MM.1S (cell line): Measurements from ENCODE around the gene NDUFV2.

ENCODE experiments used
- DNase-seq: peaks from one replicate; pipeline ENCODE4 v3.0.0-alpha.2; 2015
- H2AFZ ChIP-seq: fragments of 300-600 bp; sonication (generic); 2 replicates; pipeline ENCODE4 v1.6.0; 2016; ENCODE audit warnings: antibody characterized with exemption, low read length
- H3F3A ChIP-seq: fragments of 300-600 bp; sonication (generic); 2 replicates; pipeline ENCODE4 v1.6.1; 2016; ENCODE audit warnings: mild to moderate bottlenecking, antibody characterized with exemption, low read length, moderate library complexity, mixed read lengths; ENCODE audit not compliant: insufficient read depth
- H3K27ac ChIP-seq: fragments of 300-600 bp; sonication (generic); 2 replicates; pipeline ENCODE4 v1.5.1; 2016; ENCODE audit warnings: mild to moderate bottlenecking, low read length
- H3K27me3 ChIP-seq: fragments of 300-600 bp; sonication (generic); replicated peaks from 2 replicates; pipeline ENCODE4 v1.6.0; 2016; ENCODE audit warnings: low read length; ENCODE audit not compliant: insufficient read depth
- H3K36me3 ChIP-seq: fragments of 300-600 bp; sonication (generic); replicated peaks from 2 replicates; pipeline ENCODE4 v1.6.1; 2016; ENCODE audit warnings: mild to moderate bottlenecking, low read length, mixed read lengths; ENCODE audit not compliant: insufficient read depth
- H3K4me1 ChIP-seq: fragments of 300-600 bp; sonication (generic); 2 replicates; pipeline ENCODE4 v1.6.1; 2016; ENCODE audit warnings: low read length, mixed read lengths
- H3K4me2 ChIP-seq: fragments of 300-600 bp; sonication (generic); 2 replicates; pipeline ENCODE4 v1.6.0; 2016; ENCODE audit warnings: low read depth, low read length
- H3K4me3 ChIP-seq: fragments of 300-600 bp; sonication (generic); 2 replicates; pipeline ENCODE4 v1.5.1; 2016; ENCODE audit warnings: low read length, mixed read lengths
- H3K79me2 ChIP-seq: fragments of 300-600 bp; sonication (generic); 2 replicates; pipeline ENCODE4 v1.6.1; 2016; ENCODE audit warnings: mixed run types, low read length, mixed read lengths
- H3K9ac ChIP-seq: fragments of 300-600 bp; sonication (generic); 2 replicates; pipeline ENCODE4 v1.6.1; 2016; ENCODE audit warnings: low read length, mixed read lengths
- H3K9me2 ChIP-seq: fragments of 300-600 bp; sonication (generic); replicated peaks from 2 replicates; pipeline ENCODE4 v1.6.1; 2016; ENCODE audit warnings: mild to moderate bottlenecking, low read length, mixed read lengths; ENCODE audit not compliant: insufficient read depth
- H3K9me3 ChIP-seq: fragments of 300-600 bp; sonication (generic); replicated peaks from 2 replicates; pipeline ENCODE4 v1.6.1; 2016; ENCODE audit warnings: mild to moderate bottlenecking, low read length, mixed read lengths; ENCODE audit not compliant: insufficient read depth
- H4K20me1 ChIP-seq: fragments of 300-600 bp; sonication (generic); 2 replicates; pipeline ENCODE4 v1.6.1; 2016; ENCODE audit warnings: mild to moderate bottlenecking, low read length, moderate library complexity, mixed read lengths; ENCODE audit not compliant: insufficient read depth
- EZH2 ChIP-seq: fragments of 300-600 bp; sonication (generic); optimal IDR thresholded peaks from 2 replicates; pipeline ENCODE3; 2017; ENCODE audit warnings: low read depth, mild to moderate bottlenecking, antibody characterized with exemption, low read length, mixed read lengths
- EZH2phosphoT487 ChIP-seq: fragments of 300-600 bp; sonication (generic); IDR thresholded peaks from 2 replicates; pipeline ENCODE4 v1.6.1; 2018; ENCODE audit warnings: antibody characterized with exemption, low read length
- TF ChIP-seq, protein P1 (sequence below): fragments of 300-600 bp; sonication (generic); IDR thresholded peaks from 2 replicates; pipeline ENCODE4 v1.5.1; 2016; ENCODE audit warnings: antibody characterized with exemption, low read length, mixed read lengths

NDUFV2 gene

GRCh38 chr18:9055626-9056025, 46.9 kb upstream of the NDUFV2 start:
- Histone ChIP-seq H3K36me3 (no peaks in the 10 kb centered on the region), H3K79me2 (no peaks in the 10 kb centered on the region), H3K4me2 (peak overlapping the region; percentile 64), H3K27ac (peak overlapping the region; percentile 30; the same call in 1 of the 2 replicates), H3K9me2 (no peaks in the 10 kb centered on the region), H3K4me1 (peaks cover 12% of the 10 kb centered on the region), H3K9me3 (no peaks in the 10 kb centered on the region), H3F3A (peaks cover 1% of the 10 kb centered on the region; the same call in 1 of the 2 replicates), H3K9ac (peak overlapping the region; percentile 14; the same call in 1 of the 2 replicates), H3K4me3 (peak overlapping the region; percentile 20; the same call in 1 of the 2 replicates), H3K27me3 (no peaks in the 10 kb centered on the region), H4K20me1 (no peaks in the 10 kb centered on the region), H2AFZ (peak overlapping the region; percentile 37)
- no peak for DNase-seq
- no peak for TF ChIP-seq EZH2
- TF ChIP-seq, protein P1, sequence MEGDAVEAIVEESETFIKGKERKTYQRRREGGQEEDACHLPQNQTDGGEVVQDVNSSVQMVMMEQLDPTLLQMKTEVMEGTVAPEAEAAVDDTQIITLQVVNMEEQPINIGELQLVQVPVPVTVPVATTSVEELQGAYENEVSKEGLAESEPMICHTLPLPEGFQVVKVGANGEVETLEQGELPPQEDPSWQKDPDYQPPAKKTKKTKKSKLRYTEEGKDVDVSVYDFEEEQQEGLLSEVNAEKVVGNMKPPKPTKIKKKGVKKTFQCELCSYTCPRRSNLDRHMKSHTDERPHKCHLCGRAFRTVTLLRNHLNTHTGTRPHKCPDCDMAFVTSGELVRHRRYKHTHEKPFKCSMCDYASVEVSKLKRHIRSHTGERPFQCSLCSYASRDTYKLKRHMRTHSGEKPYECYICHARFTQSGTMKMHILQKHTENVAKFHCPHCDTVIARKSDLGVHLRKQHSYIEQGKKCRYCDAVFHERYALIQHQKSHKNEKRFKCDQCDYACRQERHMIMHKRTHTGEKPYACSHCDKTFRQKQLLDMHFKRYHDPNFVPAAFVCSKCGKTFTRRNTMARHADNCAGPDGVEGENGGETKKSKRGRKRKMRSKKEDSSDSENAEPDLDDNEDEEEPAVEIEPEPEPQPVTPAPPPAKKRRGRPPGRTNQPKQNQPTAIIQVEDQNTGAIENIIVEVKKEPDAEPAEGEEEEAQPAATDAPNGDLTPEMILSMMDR, result no peak
- no peak for TF ChIP-seq EZH2phosphoT487

DNA sequence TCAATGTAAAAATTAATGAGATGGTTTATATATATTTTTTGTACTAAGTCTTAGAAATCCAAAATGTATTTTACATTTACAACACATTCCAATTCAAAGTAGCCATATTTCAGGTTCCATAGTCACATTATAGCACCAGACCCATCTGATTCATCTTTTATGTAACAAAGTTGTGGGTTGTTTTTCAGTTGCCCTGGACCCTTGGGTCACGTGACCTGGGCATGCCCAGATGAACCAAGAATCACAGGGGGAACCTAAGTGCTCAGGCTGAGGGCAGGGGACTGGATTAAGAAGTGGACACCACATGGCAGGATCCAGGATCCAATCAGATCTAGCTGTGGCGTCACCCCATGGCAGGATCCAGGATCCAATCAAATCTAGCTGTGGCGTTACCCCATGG, 44.9 kb upstream of the NDUFV2 start:
- Histone ChIP-seq H3F3A (peaks cover 21% of the 10 kb centered on the region), H3K9me3 (no peaks in the 10 kb centered on the region), H2AFZ (no peak overlapping the region), H3K27ac (no peak overlapping the region), H3K9ac (no peak overlapping the region), H3K4me3 (no peak overlapping the region), H3K36me3 (no peaks in the 10 kb centered on the region), H3K4me1 (peaks cover 27% of the 10 kb centered on the region), H3K27me3 (no peaks in the 10 kb centered on the region), H3K9me2 (no peaks in the 10 kb centered on the region), H3K79me2 (peaks cover 8% of the 10 kb centered on the region), H3K4me2 (no peak overlapping the region), H4K20me1 (no peaks in the 10 kb centered on the region)
- DNase-seq, result no peak
- no peak for TF ChIP-seq EZH2
- TF ChIP-seq, protein P1, result no peak
- TF ChIP-seq EZH2phosphoT487, result no peak

- Histone ChIP-seq H3K9me2 (no peaks in the 10 kb centered on the region), H3K36me3 (no peaks in the 10 kb centered on the region), H4K20me1 (no peaks in the 10 kb centered on the region), H3K79me2 (peaks cover 16% of the 10 kb centered on the region), H3K9ac (no peak overlapping the region), H3K27ac (no peak overlapping the region), H3K4me2 (no peak overlapping the region), H3K27me3 (no peaks in the 10 kb centered on the region), H2AFZ (no peak overlapping the region), H3K4me1 (peaks cover 35% of the 10 kb centered on the region), H3F3A (peaks cover 27% of the 10 kb centered on the region), H3K4me3 (no peak overlapping the region), H3K9me3 (no peaks in the 10 kb centered on the region)
- DNase-seq, result no peak
- TF ChIP-seq, protein P1, result no peak
- no peak for TF ChIP-seq EZH2
- TF ChIP-seq EZH2phosphoT487, result no peak
These were observed 44.1 kb upstream of the NDUFV2 start for GRCh38 chr18:9058406-9058805.
